Immature natural killer cell (primary cell): ENCODE results near the gene SAMD13. TPM values are rescaled to one million over a fixed set of nuclear protein-coding genes. Genes with fewer than 3 reads are reported as not detected.

ENCODE experiments used
- DNase-seq, 3 donors: peaks; one replicate each; pipeline ENCODE4 v3.0.0; 2022; ENCODE audit warnings: mixed read lengths in 1 of 3
- H3K27ac Mint-ChIP-seq, 6 donors: one replicate each; pipeline ENCODE4 v1.8.0; 2020; ENCODE audit warnings: mixed read lengths in 6 of 6, mild to moderate bottlenecking in 5 of 6, inconsistent platforms in 4 of 6, moderate library complexity in 3 of 6
- H3K27me3 Mint-ChIP-seq, 3 donors: one replicate each; pipeline ENCODE4 v1.8.0; 2020 to 2021; ENCODE audit warnings: low read depth in 3 of 3, mild to moderate bottlenecking in 3 of 3, mixed read lengths in 3 of 3, moderate library complexity in 3 of 3, inconsistent platforms in 1 of 3
- H3K36me3 Mint-ChIP-seq, 3 donors: one replicate each; pipeline ENCODE4 v1.8.0; 2020; ENCODE audit warnings: mixed read lengths in 3 of 3, inconsistent platforms in 2 of 3, mild to moderate bottlenecking in 2 of 3
- H3K4me1 Mint-ChIP-seq, 2 donors: one replicate each; pipeline ENCODE4 v1.8.0; 2020; ENCODE audit warnings: inconsistent platforms in 2 of 2, mild to moderate bottlenecking in 2 of 2, mixed read lengths in 2 of 2, moderate library complexity in 1 of 2
- H3K4me3 Mint-ChIP-seq, 5 donors: one replicate each; pipeline ENCODE4 v1.8.0; 2020; ENCODE audit warnings: mild to moderate bottlenecking in 5 of 5, mixed read lengths in 5 of 5, inconsistent platforms in 3 of 5, moderate library complexity in 3 of 5
- H3K9me3 Mint-ChIP-seq, 6 donors: one replicate each; pipeline ENCODE4 v1.8.0; 2020; ENCODE audit warnings: mild to moderate bottlenecking in 6 of 6, mixed read lengths in 6 of 6, inconsistent platforms in 4 of 6, moderate library complexity in 3 of 6
- polyA plus RNA-seq, 3 donors: library from polyadenylated mRNA; unstranded; fragments of 300-500 nt; fragmentation: Illumina TruSeq; gene quantifications; one replicate each; pipeline ENCODE4 v1.2.3, GENCODE V29; 2021

SAMD13 gene, protein sequence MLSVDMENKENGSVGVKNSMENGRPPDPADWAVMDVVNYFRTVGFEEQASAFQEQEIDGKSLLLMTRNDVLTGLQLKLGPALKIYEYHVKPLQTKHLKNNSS
- 1 to 10 TPM in 1 of 3 donors, not detected in 2; 1.2 TPM for polyA plus RNA-seq

DNA sequence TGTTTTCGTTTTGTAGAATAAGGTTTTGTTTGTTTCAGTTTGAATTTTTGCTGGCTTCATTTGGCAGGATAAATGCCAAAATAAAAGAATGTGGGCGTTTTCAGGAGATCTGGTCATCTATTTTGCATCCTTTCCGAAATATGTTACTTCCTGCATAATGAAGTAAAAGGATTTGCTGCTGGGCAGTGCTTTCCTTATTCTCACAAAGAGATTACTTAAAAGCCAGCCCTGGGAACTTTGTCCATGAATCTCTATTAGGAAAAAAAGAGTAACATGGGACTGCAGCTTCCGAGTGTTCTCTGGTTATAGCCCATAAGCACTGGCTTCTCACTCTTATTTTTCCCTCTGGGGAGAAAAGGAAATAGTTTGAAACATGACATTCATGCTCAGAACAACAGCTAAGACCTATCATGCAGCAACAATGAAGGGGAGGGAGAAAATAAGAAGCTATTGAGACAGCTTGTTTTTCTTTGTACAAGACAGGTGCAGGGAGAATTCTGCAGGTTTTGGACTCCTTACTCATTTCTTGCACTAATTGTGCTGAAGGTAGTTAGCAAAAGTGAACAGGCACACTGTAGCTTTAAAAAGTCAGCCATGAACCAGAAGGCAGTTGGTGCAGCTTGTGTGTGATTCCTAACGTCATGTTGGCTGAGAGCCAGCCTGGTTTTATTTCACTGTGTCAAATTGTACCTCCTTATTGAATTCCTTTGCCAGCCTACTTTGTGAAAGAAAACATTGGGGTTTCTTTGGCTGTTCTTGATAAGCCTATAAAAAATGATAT, at the start of gene SAMD13:
TSS of gene SAMD13 (plus strand) at position 705 of the 781 bp plus-strand sequence. CDS start 1,527 bp downstream, outside the sequence.
- no peaks in the 10 kb centered on the region for H3K9me3 Mint-ChIP-seq
- no peaks in the 10 kb centered on the region for H3K36me3 Mint-ChIP-seq
- peaks cover 30 to 50% of the 10 kb centered on the region in 2 donors for H3K4me1 Mint-ChIP-seq
- H3K27ac Mint-ChIP-seq = peak within 1 kb of the TSS in 5 of 6 donors; percentile 1 to 66 (median 51)
- peak in 2 of 3 donors; percentile 15 to 39 for DNase-seq
- peak within 1 kb of the TSS; percentile 56 to 82 (median 75) for H3K4me3 Mint-ChIP-seq
- peaks cover 1 to 11% (median 2%) of the 10 kb centered on the region in 3 donors for H3K27me3 Mint-ChIP-seq

DNA sequence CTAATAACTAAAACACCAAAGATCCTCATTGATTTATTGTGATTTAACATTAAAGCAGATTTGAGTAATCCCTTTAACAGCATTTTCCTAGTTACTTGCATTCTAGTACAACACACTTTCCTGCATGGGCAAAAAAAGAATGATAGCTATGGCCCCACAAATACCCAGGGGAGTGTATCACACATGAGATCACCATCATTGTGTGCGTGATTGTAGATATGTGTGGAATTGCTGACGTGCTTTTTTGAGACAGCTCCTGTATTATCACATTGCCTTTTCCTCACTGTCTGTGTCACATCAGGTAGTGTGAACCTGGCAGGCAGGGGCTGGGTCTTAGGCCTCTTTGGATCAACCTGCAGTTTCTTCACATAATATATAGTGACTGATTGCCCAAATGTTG, 48.5 kb upstream of the SAMD13 start:
- Mint-ChIP-seq H3K9me3 (peaks cover 0 to 15% (median 7%) of the 10 kb centered on the region in 6 donors), H3K27ac (no peak overlapping the region), H3K27me3 (peaks cover 0 to 1% (median 0%) of the 10 kb centered on the region in 3 donors), H3K36me3 (peaks cover 0 to 20% (median 11%) of the 10 kb centered on the region in 3 donors), H3K4me3 (no peak overlapping the region), H3K4me1 (no peaks in the 10 kb centered on the region)
- DNase-seq = no peak

DNA sequence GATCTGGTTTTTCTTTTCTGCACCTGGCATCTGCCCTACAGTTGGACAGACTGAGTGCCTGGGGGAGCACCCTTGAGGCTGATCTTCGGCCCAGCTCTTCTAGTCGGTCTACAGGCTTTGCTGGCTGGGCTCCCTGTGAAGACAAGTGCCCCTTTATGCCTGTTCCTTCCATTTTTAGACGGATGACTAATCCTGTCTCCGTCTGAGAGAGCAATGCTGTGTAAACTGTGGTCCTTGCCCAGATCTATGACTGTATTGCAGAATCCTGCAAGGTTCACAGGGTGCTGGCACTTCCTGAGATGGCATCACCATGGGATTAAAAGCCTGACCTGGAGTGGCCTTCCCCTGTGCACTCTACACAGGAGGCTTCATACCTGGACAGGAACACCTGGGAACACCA, 47.6 kb upstream of the SAMD13 start:
- no peaks in the 10 kb centered on the region for H3K4me1 Mint-ChIP-seq
- peaks cover 0 to 15% (median 7%) of the 10 kb centered on the region in 6 donors for H3K9me3 Mint-ChIP-seq
- H3K27ac Mint-ChIP-seq = no peak overlapping the region
- DNase-seq = no peak
- H3K36me3 Mint-ChIP-seq = peaks cover 0 to 20% (median 11%) of the 10 kb centered on the region in 3 donors
- no peak overlapping the region for H3K4me3 Mint-ChIP-seq
- peaks cover 0 to 1% (median 0%) of the 10 kb centered on the region in 3 donors for H3K27me3 Mint-ChIP-seq

DNA sequence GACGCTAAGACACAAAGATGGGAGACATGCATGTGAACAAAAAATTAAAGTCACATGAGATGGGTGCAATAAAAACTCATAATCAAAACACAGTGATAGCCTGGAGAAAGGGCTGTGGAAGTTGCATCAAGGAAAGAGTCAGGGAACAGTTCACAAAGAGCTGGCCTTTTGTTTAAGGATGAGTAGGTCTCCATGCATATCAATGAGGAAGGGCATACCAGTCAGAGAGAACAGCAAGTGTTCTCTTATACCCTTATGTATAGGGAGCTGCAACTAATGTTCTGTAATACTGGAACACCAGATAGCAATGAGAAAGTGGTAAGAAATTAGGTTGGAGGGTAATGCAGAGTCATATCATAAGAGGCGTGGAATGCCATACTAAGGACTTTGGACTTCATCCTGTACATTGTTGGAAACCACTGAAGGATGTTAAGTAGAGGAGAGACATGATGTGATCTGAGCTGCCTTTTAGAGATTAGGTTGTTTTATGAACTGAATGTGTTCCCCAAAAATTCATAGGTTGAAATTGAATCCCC, 46.7 kb upstream of the SAMD13 start:
- H3K4me1 Mint-ChIP-seq = no peaks in the 10 kb centered on the region
- H3K9me3 Mint-ChIP-seq = peaks cover 0 to 15% (median 7%) of the 10 kb centered on the region in 6 donors
- H3K4me3 Mint-ChIP-seq = no peak overlapping the region
- no peak overlapping the region for H3K27ac Mint-ChIP-seq
- DNase-seq = no peak
- peaks cover 0 to 1% (median 0%) of the 10 kb centered on the region in 3 donors for H3K27me3 Mint-ChIP-seq
- peaks cover 0 to 20% (median 11%) of the 10 kb centered on the region in 3 donors for H3K36me3 Mint-ChIP-seq

DNA sequence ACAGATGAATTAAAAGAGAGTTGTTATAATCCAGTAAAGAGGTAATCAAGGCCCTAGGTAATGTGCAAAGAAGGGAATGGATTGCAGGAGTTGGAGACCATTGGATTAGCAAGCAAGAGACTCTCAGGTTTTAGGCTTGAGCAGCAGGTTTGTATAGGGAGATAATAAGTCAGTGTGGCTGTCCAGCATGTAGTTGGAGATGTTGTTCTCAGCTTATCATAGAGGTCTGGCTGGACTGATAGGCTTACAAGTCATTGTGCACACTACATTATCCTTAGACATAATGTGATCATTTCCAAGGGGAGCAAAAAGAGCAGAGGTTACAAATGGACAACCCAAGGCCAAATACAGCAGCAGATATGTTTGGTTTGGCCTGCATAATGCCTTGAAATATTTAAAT, 45.9 kb upstream of the SAMD13 start:
- no peak overlapping the region for H3K27ac Mint-ChIP-seq
- no peak for DNase-seq
- peaks cover 0 to 10% (median 4%) of the 10 kb centered on the region in 6 donors for H3K9me3 Mint-ChIP-seq
- H3K4me1 Mint-ChIP-seq = no peaks in the 10 kb centered on the region
- no peak overlapping the region for H3K4me3 Mint-ChIP-seq
- peaks cover 0 to 15% (median 7%) of the 10 kb centered on the region in 3 donors for H3K36me3 Mint-ChIP-seq
- peaks cover 0 to 1% (median 0%) of the 10 kb centered on the region in 3 donors for H3K27me3 Mint-ChIP-seq

DNA sequence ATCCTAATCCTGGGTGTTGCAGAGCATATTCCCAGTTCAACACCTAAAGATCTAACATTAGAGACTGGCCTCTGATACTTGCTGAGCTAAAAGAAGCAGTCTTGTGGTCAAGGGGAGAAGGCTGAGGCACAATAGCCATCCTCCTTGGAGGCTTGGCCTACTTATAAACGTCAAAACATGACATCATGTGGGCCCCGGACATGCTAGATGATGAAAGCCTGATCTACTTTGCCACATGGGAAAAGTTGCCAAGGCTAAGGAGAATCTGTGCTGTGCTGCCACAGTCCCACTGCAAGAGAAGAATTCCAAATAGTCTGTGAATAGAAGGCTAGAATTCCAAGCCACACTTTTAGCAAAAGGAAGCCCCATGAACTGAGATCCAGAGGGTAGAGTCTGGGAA, 43.9 kb upstream of the SAMD13 start:
- Mint-ChIP-seq H3K36me3 (peaks cover 0 to 10% (median 0%) of the 10 kb centered on the region in 3 donors), H3K4me1 (no peaks in the 10 kb centered on the region), H3K27me3 (peaks cover 0 to 1% (median 0%) of the 10 kb centered on the region in 3 donors), H3K27ac (no peak overlapping the region), H3K9me3 (no peaks in the 10 kb centered on the region), H3K4me3 (no peak overlapping the region)
- DNase-seq = no peak

DNA sequence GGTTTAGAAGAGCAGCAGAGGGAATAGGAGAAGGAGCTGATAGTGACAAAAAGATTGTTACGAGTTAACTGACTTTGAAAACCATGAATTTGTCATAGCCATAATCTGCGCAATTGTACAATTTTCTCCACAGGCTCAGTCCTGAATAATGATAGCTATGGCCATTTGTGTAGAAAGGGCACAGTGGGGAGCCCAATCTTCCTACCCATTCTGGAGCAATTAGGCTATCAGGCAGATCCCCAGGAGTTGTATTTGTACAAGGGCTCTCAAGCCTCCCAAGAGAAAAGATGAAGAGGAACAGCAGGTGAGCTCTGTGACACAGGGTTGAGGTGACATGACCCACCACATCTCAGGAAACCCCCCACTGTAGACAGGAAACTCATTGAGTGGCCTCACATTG, 42.1 kb upstream of the SAMD13 start:
- H3K27ac Mint-ChIP-seq = no peak overlapping the region
- peaks cover 0 to 7% (median 0%) of the 10 kb centered on the region in 3 donors for H3K36me3 Mint-ChIP-seq
- H3K4me1 Mint-ChIP-seq = no peaks in the 10 kb centered on the region
- no peak overlapping the region for H3K4me3 Mint-ChIP-seq
- DNase-seq = no peak
- no peaks in the 10 kb centered on the region for H3K9me3 Mint-ChIP-seq
- H3K27me3 Mint-ChIP-seq = peaks cover 0 to 1% (median 1%) of the 10 kb centered on the region in 3 donors

DNA sequence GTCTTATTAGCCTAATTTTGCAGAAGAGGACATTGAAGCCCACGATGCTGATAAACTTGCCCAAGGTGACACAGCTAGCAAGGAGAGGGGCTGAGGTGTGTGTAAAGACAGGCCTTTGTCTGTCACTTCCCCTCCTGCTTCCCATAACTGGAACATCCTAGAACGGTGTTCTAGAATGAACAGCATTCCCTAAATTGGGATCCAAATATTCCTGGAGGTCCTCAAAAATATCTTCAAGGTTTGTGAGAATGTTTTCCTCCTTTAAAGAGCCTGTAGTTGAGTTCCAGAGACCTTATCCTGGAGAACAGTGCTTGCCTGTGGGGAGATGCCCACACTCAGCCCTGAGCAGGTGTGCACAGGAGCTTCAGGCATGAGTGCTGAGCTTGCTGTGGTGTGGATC, 41.5 kb upstream of the SAMD13 start:
- DNase-seq = no peak
- H3K27me3 Mint-ChIP-seq = peaks cover 0 to 1% (median 0%) of the 10 kb centered on the region in 3 donors
- H3K27ac Mint-ChIP-seq = no peak overlapping the region
- H3K4me3 Mint-ChIP-seq = no peak overlapping the region
- no peaks in the 10 kb centered on the region for H3K9me3 Mint-ChIP-seq
- peaks cover 0 to 3% (median 0%) of the 10 kb centered on the region in 3 donors for H3K36me3 Mint-ChIP-seq
- H3K4me1 Mint-ChIP-seq = no peaks in the 10 kb centered on the region

DNA sequence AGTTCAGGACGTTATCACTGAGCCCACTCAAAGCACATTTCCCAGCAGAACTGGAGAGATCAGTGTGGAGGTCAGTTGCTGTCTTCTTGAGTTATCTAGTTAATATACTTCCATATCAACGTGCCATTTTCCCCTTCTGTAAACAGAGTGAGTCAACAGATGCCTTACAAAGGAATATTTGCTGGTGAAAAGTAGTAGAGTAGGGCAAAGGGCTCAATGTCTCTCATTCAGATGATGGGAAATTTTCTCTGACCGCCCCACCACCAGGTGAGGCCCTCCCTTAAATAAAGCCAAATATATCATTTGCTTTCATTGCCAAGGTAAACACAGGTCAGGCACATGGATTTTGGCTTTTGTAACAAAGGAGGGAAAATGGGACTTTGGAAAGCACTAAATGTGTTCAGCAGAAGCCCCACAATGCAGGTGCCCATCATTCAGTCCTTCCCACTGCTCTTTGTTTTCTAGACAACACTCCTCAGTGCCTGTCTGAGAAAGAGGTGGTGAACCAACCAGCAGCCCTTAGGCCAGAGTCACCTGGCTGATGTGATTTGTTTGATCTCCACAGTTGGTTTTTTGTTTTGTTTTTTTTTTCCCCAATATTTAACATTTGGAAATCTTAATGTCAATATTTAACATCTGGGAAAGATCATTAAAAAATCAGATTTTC, 40.5 kb upstream of the SAMD13 start:
- DNase-seq = no peak
- no peak overlapping the region for H3K4me3 Mint-ChIP-seq
- no peak overlapping the region for H3K27ac Mint-ChIP-seq
- peaks cover 0 to 1% (median 0%) of the 10 kb centered on the region in 3 donors for H3K27me3 Mint-ChIP-seq
- no peaks in the 10 kb centered on the region for H3K36me3 Mint-ChIP-seq
- H3K4me1 Mint-ChIP-seq = no peaks in the 10 kb centered on the region
- H3K9me3 Mint-ChIP-seq = no peaks in the 10 kb centered on the region

DNA sequence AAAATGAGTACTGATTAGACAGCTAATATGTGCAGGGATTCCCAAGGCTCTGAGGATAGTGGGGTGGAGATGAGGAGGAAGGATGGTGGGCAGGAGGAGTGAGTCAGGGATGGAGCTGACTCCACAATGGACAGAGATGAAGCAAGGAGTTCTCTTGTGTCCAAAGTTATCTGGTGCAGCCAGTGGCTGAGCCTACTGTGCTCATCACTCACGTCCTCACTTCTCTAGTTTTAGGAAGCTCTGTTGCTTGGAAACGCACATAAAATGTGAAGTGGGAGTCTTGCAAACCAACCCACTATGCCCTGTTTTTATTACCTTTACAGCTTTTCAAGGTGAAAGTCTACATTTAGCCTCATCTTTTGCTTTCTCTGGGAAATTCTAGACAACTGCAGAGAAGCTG, 36.5 kb upstream of the SAMD13 start:
- DNase-seq = no peak
- H3K9me3 Mint-ChIP-seq = no peaks in the 10 kb centered on the region
- H3K27me3 Mint-ChIP-seq = peaks cover 0 to 6% (median 0%) of the 10 kb centered on the region in 3 donors
- H3K4me1 Mint-ChIP-seq = peaks cover 2 to 4% of the 10 kb centered on the region in 2 donors
- no peak overlapping the region for H3K27ac Mint-ChIP-seq
- no peak overlapping the region for H3K4me3 Mint-ChIP-seq
- H3K36me3 Mint-ChIP-seq = no peaks in the 10 kb centered on the region

DNA sequence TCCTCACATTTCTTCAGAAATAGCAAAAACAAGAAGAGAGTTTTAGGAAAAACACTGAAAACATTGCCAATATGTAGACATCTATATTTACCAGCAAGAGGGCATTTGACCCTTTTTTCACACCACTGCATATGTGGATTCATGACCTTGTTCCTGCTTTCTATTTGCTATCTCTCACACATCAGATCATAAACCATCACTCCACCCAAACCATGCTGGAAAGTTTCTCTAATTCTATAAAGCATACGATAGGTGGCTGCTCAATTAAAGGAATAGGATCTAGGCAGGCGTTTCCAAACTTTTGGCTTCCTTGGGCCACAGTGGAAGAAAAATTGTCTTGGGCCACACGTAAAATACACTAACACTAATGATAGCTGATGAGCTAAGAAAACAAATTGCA, 35.6 kb upstream of the SAMD13 start:
- Mint-ChIP-seq H3K9me3 (no peaks in the 10 kb centered on the region), H3K27me3 (peaks cover 0 to 6% (median 0%) of the 10 kb centered on the region in 3 donors), H3K4me1 (peaks cover 5 to 9% of the 10 kb centered on the region in 2 donors), H3K4me3 (no peak overlapping the region), H3K36me3 (no peaks in the 10 kb centered on the region), H3K27ac (no peak overlapping the region)
- DNase-seq = no peak

DNA sequence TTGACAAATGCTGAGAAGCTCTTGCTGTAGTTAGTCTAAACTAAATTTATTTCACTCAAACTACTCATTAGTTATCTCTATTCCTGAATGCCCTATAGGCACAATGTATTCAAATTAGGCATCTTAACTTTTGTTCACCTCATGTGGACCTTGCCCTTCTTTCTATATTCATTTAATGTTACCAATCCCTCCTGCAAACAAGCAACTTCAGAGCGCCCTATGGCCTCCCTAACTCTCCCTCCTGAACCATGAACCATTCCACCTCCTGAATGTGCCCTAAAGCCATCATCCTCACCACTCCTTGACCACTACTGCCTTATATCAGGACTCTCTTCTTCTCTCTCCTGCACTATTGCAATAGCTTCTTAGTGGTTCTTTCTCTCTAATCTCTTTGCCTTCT, 34.8 kb upstream of the SAMD13 start:
- H3K4me1 Mint-ChIP-seq = peaks cover 14 to 18% of the 10 kb centered on the region in 2 donors
- no peak overlapping the region for H3K4me3 Mint-ChIP-seq
- H3K9me3 Mint-ChIP-seq = peaks cover 0 to 2% (median 0%) of the 10 kb centered on the region in 6 donors
- no peak for DNase-seq
- H3K36me3 Mint-ChIP-seq = no peaks in the 10 kb centered on the region
- peaks cover 0 to 6% (median 0%) of the 10 kb centered on the region in 3 donors for H3K27me3 Mint-ChIP-seq
- H3K27ac Mint-ChIP-seq = no peak overlapping the region

DNA sequence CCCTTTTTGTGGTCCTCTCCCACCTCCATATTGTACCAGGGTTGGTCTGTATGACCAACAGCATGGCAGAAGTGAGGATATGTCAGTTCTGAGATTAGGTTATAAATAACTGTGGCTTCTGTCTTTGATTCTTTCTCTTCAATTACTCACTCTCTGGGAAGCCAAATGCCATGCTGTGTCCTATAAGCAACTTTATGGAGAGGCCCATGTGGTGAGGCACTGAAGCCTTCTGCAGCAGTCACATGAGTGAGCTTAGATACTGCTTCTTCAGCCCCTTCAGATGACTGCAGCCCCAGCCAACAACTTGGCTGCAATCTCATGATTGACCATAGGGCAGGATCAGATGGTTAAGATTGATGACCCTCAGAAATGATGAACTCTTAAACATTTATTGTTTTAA, 34.0 kb upstream of the SAMD13 start:
- Mint-ChIP-seq H3K27ac (no peak overlapping the region), H3K27me3 (peaks cover 0 to 6% (median 0%) of the 10 kb centered on the region in 3 donors), H3K4me1 (peaks cover 16 to 20% of the 10 kb centered on the region in 2 donors), H3K36me3 (no peaks in the 10 kb centered on the region), H3K4me3 (no peak overlapping the region), H3K9me3 (peaks cover 0 to 2% (median 0%) of the 10 kb centered on the region in 6 donors)
- DNase-seq = no peak
